ENCODE data around the gene OGG1. TPM values are rescaled to one million over a fixed set of nuclear protein-coding genes. Genes with fewer than 3 reads are reported as not detected.

The OGG1 gene
- total and polyA plus RNA-seq, 9 of the 15 experiments (the other 6 are each of a cell fraction or from before 2014, with no cell fraction given): 6.6 to 33.0 (median 24.4) TPM

DNA sequence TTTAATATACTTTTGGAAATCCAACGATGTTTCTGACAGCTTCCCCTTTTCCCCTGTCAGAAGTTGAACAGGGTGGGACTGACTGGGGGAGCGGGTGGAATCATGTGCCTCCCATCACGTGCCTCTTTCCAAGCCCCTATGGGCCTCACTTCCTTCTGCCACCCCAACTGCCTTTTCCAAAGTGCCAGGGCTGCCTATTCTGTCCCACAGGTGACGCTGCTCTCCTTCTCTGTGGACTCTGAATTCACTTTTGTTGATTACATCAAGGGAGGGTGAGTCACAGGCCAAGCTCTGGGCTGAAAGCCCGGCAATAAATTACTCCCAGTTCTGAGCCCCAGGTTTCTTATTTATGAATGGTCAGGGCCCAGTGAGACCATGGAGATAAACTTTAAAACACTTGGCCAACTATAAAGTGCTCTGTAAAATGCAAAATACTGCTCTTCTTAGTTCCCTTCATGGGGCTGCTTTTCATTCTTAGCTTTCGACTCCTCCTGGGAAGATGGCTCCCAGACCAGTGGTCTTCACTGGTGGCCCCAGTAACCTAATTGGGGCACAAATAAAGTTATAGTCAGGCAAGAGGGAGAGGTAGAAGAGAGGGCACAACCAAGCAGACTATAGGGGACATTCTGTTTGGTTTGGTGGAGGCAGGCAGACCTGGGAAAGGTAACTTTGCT lies 33.9 kb upstream of the OGG1 start (continued):
- TF ChIP-seq, protein P1, sequence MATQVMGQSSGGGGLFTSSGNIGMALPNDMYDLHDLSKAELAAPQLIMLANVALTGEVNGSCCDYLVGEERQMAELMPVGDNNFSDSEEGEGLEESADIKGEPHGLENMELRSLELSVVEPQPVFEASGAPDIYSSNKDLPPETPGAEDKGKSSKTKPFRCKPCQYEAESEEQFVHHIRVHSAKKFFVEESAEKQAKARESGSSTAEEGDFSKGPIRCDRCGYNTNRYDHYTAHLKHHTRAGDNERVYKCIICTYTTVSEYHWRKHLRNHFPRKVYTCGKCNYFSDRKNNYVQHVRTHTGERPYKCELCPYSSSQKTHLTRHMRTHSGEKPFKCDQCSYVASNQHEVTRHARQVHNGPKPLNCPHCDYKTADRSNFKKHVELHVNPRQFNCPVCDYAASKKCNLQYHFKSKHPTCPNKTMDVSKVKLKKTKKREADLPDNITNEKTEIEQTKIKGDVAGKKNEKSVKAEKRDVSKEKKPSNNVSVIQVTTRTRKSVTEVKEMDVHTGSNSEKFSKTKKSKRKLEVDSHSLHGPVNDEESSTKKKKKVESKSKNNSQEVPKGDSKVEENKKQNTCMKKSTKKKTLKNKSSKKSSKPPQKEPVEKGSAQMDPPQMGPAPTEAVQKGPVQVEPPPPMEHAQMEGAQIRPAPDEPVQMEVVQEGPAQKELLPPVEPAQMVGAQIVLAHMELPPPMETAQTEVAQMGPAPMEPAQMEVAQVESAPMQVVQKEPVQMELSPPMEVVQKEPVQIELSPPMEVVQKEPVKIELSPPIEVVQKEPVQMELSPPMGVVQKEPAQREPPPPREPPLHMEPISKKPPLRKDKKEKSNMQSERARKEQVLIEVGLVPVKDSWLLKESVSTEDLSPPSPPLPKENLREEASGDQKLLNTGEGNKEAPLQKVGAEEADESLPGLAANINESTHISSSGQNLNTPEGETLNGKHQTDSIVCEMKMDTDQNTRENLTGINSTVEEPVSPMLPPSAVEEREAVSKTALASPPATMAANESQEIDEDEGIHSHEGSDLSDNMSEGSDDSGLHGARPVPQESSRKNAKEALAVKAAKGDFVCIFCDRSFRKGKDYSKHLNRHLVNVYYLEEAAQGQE (IDR thresholded peaks at IDR 0.05; ENCODE audit: borderline replicate concordance): peak; percentile 90
- TF ChIP-seq, protein P1 (CRISPR knock-in tag; IDR thresholded peaks at IDR 0.05; ENCODE audit: low read depth): no peak
- TF ChIP-seq E2F3 (CRISPR knock-in tag; IDR thresholded peaks at IDR 0.05) (peak; percentile 7; the same call in 1 of the 2 replicates), LARP7 (IDR thresholded peaks at IDR 0.05) (no peak), ZNF133 (CRISPR knock-in tag; IDR thresholded peaks at IDR 0.05) (no peak), BHLHE40 (IDR thresholded peaks at IDR 0.05; ENCODE audit: low read length) (peak; percentile 98), OTX1 (CRISPR knock-in tag; IDR thresholded peaks at IDR 0.05) (no peak), JUNB (CRISPR knock-in tag; conservative IDR thresholded peaks at IDR 0.05) (peak; percentile 81), FOXK1 (CRISPR knock-in tag; IDR thresholded peaks at IDR 0.05; ENCODE audit: borderline replicate concordance) (no peak), ZNF41 (CRISPR knock-in tag; conservative IDR thresholded peaks at IDR 0.05) (no peak), GATAD2B (IDR thresholded peaks at IDR 0.05; ENCODE audit: borderline replicate concordance) (peak; percentile 88; the same call in 1 of the 2 replicates), ZBTB8A (IDR thresholded peaks at IDR 0.05; ENCODE audit: partially characterized antibody) (no peak), PHB2 (IDR thresholded peaks at IDR 0.05; ENCODE audit: low read depth) (no peak), ZNF121 (CRISPR knock-in tag; conservative IDR thresholded peaks at IDR 0.05) (no peak)
- TF ChIP-seq, protein P2, sequence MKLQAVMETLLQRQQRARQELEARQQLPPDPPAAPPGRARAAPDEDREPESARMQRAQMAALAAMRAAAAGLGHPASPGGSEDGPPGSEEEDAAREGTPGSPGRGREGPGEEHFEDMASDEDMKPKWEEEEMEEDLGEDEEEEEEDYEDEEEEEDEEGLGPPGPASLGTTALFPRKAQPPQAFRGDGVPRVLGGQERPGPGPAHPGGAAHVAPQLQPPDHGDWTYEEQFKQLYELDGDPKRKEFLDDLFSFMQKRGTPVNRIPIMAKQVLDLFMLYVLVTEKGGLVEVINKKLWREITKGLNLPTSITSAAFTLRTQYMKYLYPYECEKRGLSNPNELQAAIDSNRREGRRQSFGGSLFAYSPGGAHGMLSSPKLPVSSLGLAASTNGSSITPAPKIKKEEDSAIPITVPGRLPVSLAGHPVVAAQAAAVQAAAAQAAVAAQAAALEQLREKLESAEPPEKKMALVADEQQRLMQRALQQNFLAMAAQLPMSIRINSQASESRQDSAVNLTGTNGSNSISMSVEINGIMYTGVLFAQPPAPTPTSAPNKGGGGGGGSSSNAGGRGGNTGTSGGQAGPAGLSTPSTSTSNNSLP (IDR thresholded peaks at IDR 0.05; ENCODE audit: borderline replicate concordance, low read depth, low read length): peak; percentile 93
- TF ChIP-seq, protein P3, sequence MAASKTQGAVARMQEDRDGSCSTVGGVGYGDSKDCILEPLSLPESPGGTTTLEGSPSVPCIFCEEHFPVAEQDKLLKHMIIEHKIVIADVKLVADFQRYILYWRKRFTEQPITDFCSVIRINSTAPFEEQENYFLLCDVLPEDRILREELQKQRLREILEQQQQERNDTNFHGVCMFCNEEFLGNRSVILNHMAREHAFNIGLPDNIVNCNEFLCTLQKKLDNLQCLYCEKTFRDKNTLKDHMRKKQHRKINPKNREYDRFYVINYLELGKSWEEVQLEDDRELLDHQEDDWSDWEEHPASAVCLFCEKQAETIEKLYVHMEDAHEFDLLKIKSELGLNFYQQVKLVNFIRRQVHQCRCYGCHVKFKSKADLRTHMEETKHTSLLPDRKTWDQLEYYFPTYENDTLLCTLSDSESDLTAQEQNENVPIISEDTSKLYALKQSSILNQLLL (CRISPR knock-in tag; IDR thresholded peaks at IDR 0.05; ENCODE audit: borderline replicate concordance): no peak
- TF ChIP-seq, protein P4, sequence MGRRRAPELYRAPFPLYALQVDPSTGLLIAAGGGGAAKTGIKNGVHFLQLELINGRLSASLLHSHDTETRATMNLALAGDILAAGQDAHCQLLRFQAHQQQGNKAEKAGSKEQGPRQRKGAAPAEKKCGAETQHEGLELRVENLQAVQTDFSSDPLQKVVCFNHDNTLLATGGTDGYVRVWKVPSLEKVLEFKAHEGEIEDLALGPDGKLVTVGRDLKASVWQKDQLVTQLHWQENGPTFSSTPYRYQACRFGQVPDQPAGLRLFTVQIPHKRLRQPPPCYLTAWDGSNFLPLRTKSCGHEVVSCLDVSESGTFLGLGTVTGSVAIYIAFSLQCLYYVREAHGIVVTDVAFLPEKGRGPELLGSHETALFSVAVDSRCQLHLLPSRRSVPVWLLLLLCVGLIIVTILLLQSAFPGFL (CRISPR knock-in tag; IDR thresholded peaks at IDR 0.05): 0 out of 2 replicates have a peak, but pooled peaks have one; percentile 82
